PFSK-1 (cell line): ENCODE measurements around the gene SPATA12.

ENCODE experiments used
- FOXP2 ChIP-seq: optimal IDR thresholded peaks from 2 replicates; pipeline ENCODE3; 2011; ENCODE audit warnings: borderline replicate concordance, control low read depth, inconsistent platforms; ENCODE audit not compliant: insufficient read depth; ENCODE audit errors: extremely low read length, extremely low read depth
- POLR2AphosphoS5 ChIP-seq: IDR thresholded peaks from 2 replicates; pipeline ENCODE4 v1.6.1; 2012; ENCODE audit warnings: low read depth, mild to moderate bottlenecking, control low read depth, low read length, moderate library complexity
- REST ChIP-seq, 2 experiments: IDR thresholded peaks; 2 replicates each; pipeline versions ENCODE4 v1.6.1 to v1.8.0; 2011 to 2012; ENCODE audit warnings: low read depth in 2 of 2, low read length in 2 of 2, control low read depth in 1 of 2, inconsistent platforms in 1 of 2, mild to moderate bottlenecking in 1 of 2, moderate library complexity in 1 of 2; ENCODE audit not compliant: insufficient read depth in 1 of 2
- SIN3A ChIP-seq: IDR thresholded peaks from 2 replicates; pipeline ENCODE4 v1.6.1; 2012; ENCODE audit warnings: mild to moderate bottlenecking, low read length, moderate library complexity, borderline replicate concordance; ENCODE audit not compliant: insufficient read depth
- TAF1 ChIP-seq: IDR thresholded peaks from 2 replicates; pipeline ENCODE4 v1.6.1; 2012; ENCODE audit warnings: low read length, control low read depth, borderline replicate concordance; ENCODE audit not compliant: insufficient read depth

Gene SPATA12

GRCh38 chr3:57029383-57029782 lies 31.1 kb upstream of the SPATA12 start:
- no peak for TF ChIP-seq REST (IDR thresholded peaks at IDR 0.05; ENCODE audit: insufficient read depth in 1 of 2, low read depth in 2 of 2, low read length in 2 of 2)
- TF ChIP-seq FOXP2: no peak
- TF ChIP-seq SIN3A: no peak
- TF ChIP-seq POLR2AphosphoS5: no peak
- TF ChIP-seq TAF1: no peak

GRCh38 chr3:57029924-57030323 lies 30.5 kb upstream of the SPATA12 start:
- TF ChIP-seq REST (IDR thresholded peaks at IDR 0.05; ENCODE audit: insufficient read depth in 1 of 2, low read depth in 2 of 2, low read length in 2 of 2) (no peak), TAF1 (no peak), SIN3A (no peak), FOXP2 (no peak), POLR2AphosphoS5 (no peak)

- TF ChIP-seq FOXP2 (no peak), POLR2AphosphoS5 (no peak), SIN3A (no peak), REST (IDR thresholded peaks at IDR 0.05; ENCODE audit: insufficient read depth in 1 of 2, low read depth in 2 of 2, low read length in 2 of 2) (no peak), TAF1 (no peak)
These were observed 29.7 kb upstream of the SPATA12 start for GRCh38 chr3:57030721-57031120.

- TF ChIP-seq POLR2AphosphoS5 (no peak), REST (IDR thresholded peaks at IDR 0.05; ENCODE audit: insufficient read depth in 1 of 2, low read depth in 2 of 2, low read length in 2 of 2) (peak in 1 of 2 experiments; percentile 51; a peak in 1 of 4 replicates)
These were observed 28.6 kb upstream of the SPATA12 start for GRCh38 chr3:57031631-57032541.
